GM21423 (cell line): ENCODE measurements around the gene SET.

ENCODE experiments used
- ATAC-seq: cut with Tn5 transposase; IDR thresholded peaks from one replicate; pipeline ENCODE4 v1.9.1; 2021; ENCODE audit warnings: mild to moderate bottlenecking, moderate library complexity; ENCODE audit not compliant: unreplicated experiment

Gene SET

GRCh38 chr9:128728298-128728697 is 39.3 kb downstream of the SET start:
- ATAC-seq: no peak

GRCh38 chr9:128729302-128729701 is 40.3 kb downstream of the SET start:
- no peak for ATAC-seq

GRCh38 chr9:128729766-128730517 is 40.9 kb downstream of the SET start:
- no peak for ATAC-seq

GRCh38 chr9:128731093-128731492 is 42.1 kb downstream of the SET start:
- no peak for ATAC-seq

GRCh38 chr9:128731691-128732090 is 42.7 kb downstream of the SET start:
- no peak for ATAC-seq

- ATAC-seq: no peak
Observed at GRCh38 chr9:128732576-128732975, 43.6 kb downstream of the SET start.

GRCh38 chr9:128733256-128733655 is 44.2 kb downstream of the SET start:
- no peak for ATAC-seq

GRCh38 chr9:128735373-128735772 is 46.4 kb downstream of the SET start:
- ATAC-seq: no peak

- no peak for ATAC-seq
Observed at GRCh38 chr9:128742401-128742800, 53.4 kb downstream of the SET start.

- ATAC-seq: no peak
Observed at GRCh38 chr9:128743421-128743820, 54.4 kb downstream of the SET start.
